Ovary (tissue), 9 donors: ENCODE data around the gene KIF26B. TPM values are rescaled to one million over a fixed set of nuclear protein-coding genes. Genes with fewer than 3 reads are reported as not detected.

Experiments
- DNase-seq, 5 donors: peaks; one replicate each; pipeline ENCODE4 v3.0.0-alpha.2; 2019 to 2020
- H3K27ac ChIP-seq, 2 donors: fragments of 200-600 bp; one replicate each; pipeline versions ENCODE4 v1.5.1 to v1.8.0; 2019 to 2022
- H3K27me3 ChIP-seq: fragments of 200-600 bp; one replicate; pipeline ENCODE4 v1.8.0; 2022
- H3K36me3 ChIP-seq: fragments of 200-600 bp; sonication (generic); one replicate; pipeline ENCODE4 v1.5.1; 2019
- H3K4me1 ChIP-seq: one replicate; pipeline ENCODE4 v1.8.1; 2013; ENCODE audit warnings: mild to moderate bottlenecking, moderate library complexity; ENCODE audit not compliant: insufficient read depth
- H3K4me3 ChIP-seq: fragments of 200-600 bp; sonication (generic); one replicate; pipeline ENCODE4 v1.5.1; 2017
- H3K9me3 ChIP-seq, 2 donors: fragments of 200-600 bp in 1 of 2; sonication (generic) in 1 of 2; one replicate each; pipeline versions ENCODE4 v1.5.1 to v1.8.1; 2013 to 2019; ENCODE audit warnings: mild to moderate bottlenecking in 1 of 2, moderate library complexity in 1 of 2
- EP300 ChIP-seq: sonication (generic); formaldehyde crosslinking; IDR thresholded peaks from one replicate; pipeline ENCODE4 v1.6.1; 2017; ENCODE audit warnings: antibody characterized with exemption
- POLR2A ChIP-seq: fragments of 450-650 bp; IDR thresholded peaks from one replicate; pipeline ENCODE4 v1.6.1; 2017; ENCODE audit warnings: antibody characterized with exemption, mild to moderate bottlenecking, moderate library complexity
- WGBS, 3 donors: extraction: QIAGEN DNeasy Blood & Tissue Kit in 1 of 3; methylation state at CpG; one replicate each; pipeline versions ENCODE4 v1.1.5 to v1.1.7; 2013 to 2017; 5-methylcytosine and 5-hydroxymethylcytosine counted together
- intact Hi-C, 4 donors: fragments of 100-400 bp; cut with DNase I; formaldehyde crosslinking; loops; one replicate each; pipeline versions ENCODE4 v1.11.0 to v1.15.1; 2022 to 2023
- polyA plus RNA-seq, 2 donors: library from polyadenylated mRNA; stranded (reverse); fragments of 200-250 nt in 1 of 2; fragments of 350-450 nt in 1 of 2; fragmentation: Illumina TruSeq in 1 of 2; extraction: RNeasy Lipid Tissue Mini Kit (QIAGEN cat#74804) in 1 of 2; gene quantifications; one replicate each; pipeline ENCODE4 v1.2.3, GENCODE V29; 2013 to 2014
- total RNA-seq, 7 donors: library from RNA; depleted of rRNA in 2 of 7; stranded (reverse); fragments of >200 nt in 2 of 7; fragmentation: NEBNext Ultra II Directional in 3 of 7; extraction: Animal tissue kit (Norgen Biotek cat#: 25700) in 3 of 7; gene quantifications; one replicate each; pipeline versions ENCODE4 v1.1.0 to v1.2.4, GENCODE V29; 2016 to 2023
- TF ChIP-seq, protein P1 (sequence below), 3 donors: fragments of 450-650 bp in 2 of 3; fragments of 200-600 bp in 1 of 3; IDR thresholded peaks; one replicate each; pipeline versions ENCODE4 v1.5.1 to v1.8.0; 2016 to 2022; ENCODE audit warnings: antibody characterized with exemption in 3 of 3, mild to moderate bottlenecking in 1 of 3
- donor health status: DM: no; HTN: no; CAD: no; lungs with moderate emphysema.
- donor health status: DM: no; HTN: no; CAD: no.
- donor health status: Bipolar disorder and iron deficiency.
- donor health status: DM: yes; HTN: yes; CAD: no.
- donor health status: DM: no; HTN: no; CAD: no.
- donor health status: DM: yes; HTN: yes; CAD: no.

KIF26B gene
- total and polyA plus RNA-seq, 9 donors: 0.28 to 4.0 (median 0.54) TPM

DNA sequence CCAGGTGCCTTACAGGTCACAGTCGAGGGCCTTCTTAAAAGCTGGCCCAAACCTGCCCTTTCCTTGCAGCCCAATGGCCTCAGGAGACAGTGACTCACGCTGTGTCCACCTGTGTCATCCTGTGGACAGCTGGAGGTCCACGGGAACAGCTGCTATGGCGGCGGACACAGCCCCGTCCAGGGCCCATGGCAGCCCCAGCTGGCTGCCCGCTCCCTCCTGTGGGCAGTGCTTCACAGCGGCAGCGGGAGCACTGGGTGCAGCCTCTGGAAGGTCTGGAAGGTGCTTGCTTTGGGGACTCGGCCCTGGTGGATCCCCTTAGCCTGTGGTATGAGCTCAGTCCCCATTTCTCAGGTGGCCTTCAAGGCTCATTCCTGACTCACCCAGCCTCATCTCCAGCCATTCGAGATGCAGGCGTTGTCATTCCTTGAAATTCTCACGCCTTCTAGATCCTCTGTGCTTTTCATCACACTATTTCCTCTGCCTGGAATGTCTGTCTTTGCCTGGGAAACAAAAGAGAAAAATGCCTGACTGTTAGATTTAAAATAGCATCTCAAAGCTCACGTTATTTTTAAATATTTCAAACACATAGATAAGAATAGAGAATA lies 86.8 kb downstream of the KIF26B start:
- 83 to 87% (median 85%) methylated on average over 14 of the region's 14 CpGs for WGBS, 3 donors

DNA sequence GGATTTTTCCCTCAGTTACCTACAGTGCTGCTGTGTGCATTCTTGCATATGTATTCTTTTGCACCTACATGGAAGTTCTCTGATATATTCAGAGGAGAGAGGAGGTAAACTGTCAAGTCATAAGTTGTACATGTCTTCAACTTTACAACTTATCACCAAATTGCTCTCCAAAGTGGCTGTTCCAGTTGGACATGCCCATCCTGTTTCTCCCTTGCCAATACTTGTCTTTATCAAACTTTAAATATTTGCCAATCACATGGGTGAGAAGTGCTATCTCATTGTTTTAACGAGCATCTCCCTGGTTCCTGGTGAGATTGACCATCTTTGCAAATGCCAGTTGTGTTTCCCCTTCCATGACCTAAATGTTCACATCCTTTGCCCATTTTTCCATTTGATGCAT lies 88.2 kb downstream of the KIF26B start:
- H3K9me3 ChIP-seq: no peaks in the 10 kb centered on the region
- no peak for DNase-seq
- H3K4me1 ChIP-seq: no peaks in the 10 kb centered on the region
- H3K27me3 ChIP-seq: no peaks in the 10 kb centered on the region
- WGBS, 3 donors: 63 to 92% (median 77%) methylated on average over 1 of the region's 1 CpG
- no peak overlapping the region for H3K27ac ChIP-seq
- intact Hi-C loops: no loop called here
- TF ChIP-seq, protein P1, sequence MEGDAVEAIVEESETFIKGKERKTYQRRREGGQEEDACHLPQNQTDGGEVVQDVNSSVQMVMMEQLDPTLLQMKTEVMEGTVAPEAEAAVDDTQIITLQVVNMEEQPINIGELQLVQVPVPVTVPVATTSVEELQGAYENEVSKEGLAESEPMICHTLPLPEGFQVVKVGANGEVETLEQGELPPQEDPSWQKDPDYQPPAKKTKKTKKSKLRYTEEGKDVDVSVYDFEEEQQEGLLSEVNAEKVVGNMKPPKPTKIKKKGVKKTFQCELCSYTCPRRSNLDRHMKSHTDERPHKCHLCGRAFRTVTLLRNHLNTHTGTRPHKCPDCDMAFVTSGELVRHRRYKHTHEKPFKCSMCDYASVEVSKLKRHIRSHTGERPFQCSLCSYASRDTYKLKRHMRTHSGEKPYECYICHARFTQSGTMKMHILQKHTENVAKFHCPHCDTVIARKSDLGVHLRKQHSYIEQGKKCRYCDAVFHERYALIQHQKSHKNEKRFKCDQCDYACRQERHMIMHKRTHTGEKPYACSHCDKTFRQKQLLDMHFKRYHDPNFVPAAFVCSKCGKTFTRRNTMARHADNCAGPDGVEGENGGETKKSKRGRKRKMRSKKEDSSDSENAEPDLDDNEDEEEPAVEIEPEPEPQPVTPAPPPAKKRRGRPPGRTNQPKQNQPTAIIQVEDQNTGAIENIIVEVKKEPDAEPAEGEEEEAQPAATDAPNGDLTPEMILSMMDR (IDR thresholded peaks at IDR 0.05): no peak
- no peak for TF ChIP-seq EP300
- TF ChIP-seq POLR2A: no peak
- no peak overlapping the region for H3K4me3 ChIP-seq
- H3K36me3 ChIP-seq: no peaks in the 10 kb centered on the region

More for the DNA sequence above, 86.8 kb downstream of the KIF26B start:
- Histone ChIP-seq H3K27me3 (no peaks in the 10 kb centered on the region), H3K9me3 (no peaks in the 10 kb centered on the region), H3K4me3 (no peak overlapping the region), H3K27ac (no peak overlapping the region), H3K4me1 (no peaks in the 10 kb centered on the region), H3K36me3 (no peaks in the 10 kb centered on the region)
- DNase-seq: no peak
- TF ChIP-seq EP300: no peak
- TF ChIP-seq POLR2A: no peak
- intact Hi-C loops: no loop called here

DNA sequence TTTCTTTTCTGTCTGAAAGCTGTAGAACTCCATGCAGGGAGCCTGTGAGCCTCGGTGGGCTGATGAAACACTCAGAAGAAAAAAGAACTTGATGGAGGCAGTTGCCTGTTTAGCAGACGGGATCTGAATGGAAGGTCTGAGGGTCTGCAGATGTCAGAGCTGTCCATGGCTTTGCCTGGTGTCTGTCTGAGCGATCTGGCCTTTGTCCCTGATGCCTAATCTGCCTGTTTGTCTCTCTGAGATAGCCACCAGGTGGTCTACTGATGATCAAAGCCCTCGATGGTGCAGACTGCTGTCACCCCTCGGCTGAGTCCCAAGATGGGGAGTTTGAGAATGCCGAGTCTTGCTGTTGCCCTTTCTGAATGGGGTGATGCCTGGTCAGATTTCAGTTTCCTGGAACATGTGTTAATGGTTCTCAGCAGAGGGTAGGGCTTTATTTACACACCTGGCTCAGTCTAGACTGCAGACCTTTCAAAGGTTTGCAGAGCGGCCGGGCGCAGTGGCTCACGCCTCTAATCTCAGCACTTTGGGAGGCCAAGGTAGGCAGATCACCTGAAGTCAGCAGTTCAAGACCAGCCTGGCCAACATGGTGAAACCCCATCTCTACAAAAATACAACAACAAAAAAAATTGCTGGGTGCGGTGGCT lies 90.4 kb downstream of the KIF26B start:
- no peak overlapping the region for H3K4me3 ChIP-seq
- 81 to 87% (median 83%) methylated on average over 11 of the region's 11 CpGs for WGBS, 3 donors
- no peak for DNase-seq
- no peaks in the 10 kb centered on the region for H3K27me3 ChIP-seq
- intact Hi-C loops: no loop called here
- no peak overlapping the region for H3K27ac ChIP-seq
- no peaks in the 10 kb centered on the region for H3K4me1 ChIP-seq
- H3K36me3 ChIP-seq: no peaks in the 10 kb centered on the region
- H3K9me3 ChIP-seq: no peaks in the 10 kb centered on the region
- TF ChIP-seq POLR2A (no peak), EP300 (no peak)
- TF ChIP-seq, protein P1 (IDR thresholded peaks at IDR 0.05): no peak

DNA sequence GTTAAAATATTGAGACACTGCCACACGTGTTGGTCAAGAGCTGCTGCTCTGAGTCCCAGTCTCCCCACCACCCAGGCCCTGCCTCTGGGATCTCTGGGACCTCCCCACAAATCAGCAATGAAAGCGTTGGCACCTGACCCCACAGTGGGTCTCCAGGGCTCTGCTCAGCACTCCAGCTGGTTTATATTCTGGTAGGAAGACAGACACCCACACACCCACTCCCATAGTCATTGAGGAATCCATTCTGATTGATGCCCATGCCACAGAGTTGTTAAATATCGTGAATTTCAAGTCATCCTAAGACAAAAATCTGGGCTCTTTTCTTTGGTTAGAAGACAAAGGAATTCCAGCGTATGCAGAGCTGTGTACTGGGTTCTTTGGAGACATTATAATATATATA lies 91.6 kb downstream of the KIF26B start:
- WGBS, 3 donors: 47 to 63% (median 61%) methylated on average over 4 of the region's 4 CpGs
- DNase-seq: no peak
- no peak overlapping the region for H3K4me3 ChIP-seq
- H3K4me1 ChIP-seq: no peaks in the 10 kb centered on the region
- H3K27me3 ChIP-seq: no peaks in the 10 kb centered on the region
- intact Hi-C loops: no loop called here
- H3K36me3 ChIP-seq: no peaks in the 10 kb centered on the region
- H3K9me3 ChIP-seq: no peaks in the 10 kb centered on the region
- no peak for TF ChIP-seq POLR2A
- TF ChIP-seq EP300: no peak
- TF ChIP-seq, protein P1 (IDR thresholded peaks at IDR 0.05): no peak
- H3K27ac ChIP-seq: no peak overlapping the region

DNA sequence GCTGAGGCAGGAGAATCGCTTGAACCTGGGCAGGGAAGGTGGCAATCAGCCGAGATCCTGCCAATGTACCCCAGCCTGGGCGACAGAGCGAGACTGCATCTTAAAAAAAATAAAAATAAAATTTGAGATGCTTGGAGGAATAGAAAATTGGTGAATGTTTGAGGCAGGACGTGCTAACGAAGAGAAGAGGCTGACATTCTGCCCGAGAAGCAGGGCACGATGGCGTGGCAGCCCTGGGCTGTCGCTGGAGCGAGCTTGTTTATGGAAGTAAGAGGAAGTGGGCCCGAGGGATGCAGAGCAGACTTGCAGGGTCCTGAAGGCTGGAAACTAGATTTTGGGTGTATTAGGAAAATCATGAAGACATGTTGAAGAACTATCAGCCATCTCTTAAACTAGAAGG lies 92.6 kb downstream of the KIF26B start:
- intact Hi-C loops: no loop called here
- Histone ChIP-seq H3K27ac (no peak overlapping the region), H3K36me3 (no peaks in the 10 kb centered on the region), H3K4me3 (no peak overlapping the region), H3K4me1 (no peaks in the 10 kb centered on the region), H3K9me3 (no peaks in the 10 kb centered on the region), H3K27me3 (no peaks in the 10 kb centered on the region)
- DNase-seq: no peak
- WGBS, 3 donors: 90 to 95% (median 92%) methylated on average over 12 of the region's 12 CpGs
- TF ChIP-seq POLR2A: no peak
